ENCODE results near the gene FANCC.

GRCh38 chr9:95268681-95269080, 48.8 kb downstream of the FANCC start:
- TF ChIP-seq SUZ12 (IDR thresholded peaks at IDR 0.05; ENCODE audit: extremely low read depth, insufficient read depth, insufficient read length): no peak
- TF ChIP-seq ZNF274 (IDR thresholded peaks at IDR 0.05; ENCODE audit: low read depth, low read length): no peak
